ENCODE results near the gene MRPS25. TPM values are rescaled to one million over a fixed set of nuclear protein-coding genes. Genes with fewer than 3 reads are reported as not detected.

The MRPS25 gene
- total and polyA plus RNA-seq, 11 donors: 80.9 to 173 (median 95.2) TPM

DNA sequence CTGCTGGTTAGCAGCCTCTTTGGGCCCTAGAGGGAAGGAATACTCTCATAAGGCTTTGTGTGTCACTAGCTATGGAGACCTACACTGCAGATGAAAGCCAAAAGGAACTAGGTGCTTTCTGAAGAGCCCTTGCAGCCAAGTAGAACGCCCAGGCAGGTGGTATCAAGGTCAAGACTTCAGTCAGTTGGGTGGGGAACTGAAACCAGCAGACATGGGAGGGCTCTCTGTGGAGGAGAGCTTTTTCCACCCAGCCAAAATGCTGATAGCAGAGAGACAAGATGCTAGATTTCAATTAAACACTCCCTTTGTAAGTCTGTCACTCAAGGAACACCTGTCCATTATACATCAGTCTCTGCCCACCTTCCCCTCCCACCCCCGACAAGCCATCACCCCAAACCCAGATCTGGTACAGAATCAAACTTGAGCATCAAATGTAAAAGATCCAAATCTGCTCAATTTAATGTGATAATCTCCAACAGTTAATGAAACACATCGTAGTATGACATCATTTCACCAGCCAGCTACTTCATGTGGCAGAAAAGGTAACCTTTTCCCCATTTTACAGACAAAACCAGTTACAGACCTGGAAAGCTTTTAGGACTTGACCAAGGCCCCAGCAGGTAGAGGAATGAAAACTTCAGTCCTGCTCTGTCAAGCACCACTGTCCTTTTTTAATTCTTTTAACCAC lies 14.6 kb downstream of the MRPS25 start:
- DNase-seq (no peak), ATAC-seq (no peak)
- intact Hi-C loops (cut with DNase I): loop anchor here in 2 of 10 donors (5.0 to 10.0 kb wide), 2 partner anchors 103 to 116 kb away; partner anchors contain the start of gene NR2C2 (in 1 of the 2)
- no peaks in the 10 kb centered on the region for H3K27me3 ChIP-seq
- TF ChIP-seq POLR2A (IDR thresholded peaks at IDR 0.05): no peak
- TF ChIP-seq, protein P1, sequence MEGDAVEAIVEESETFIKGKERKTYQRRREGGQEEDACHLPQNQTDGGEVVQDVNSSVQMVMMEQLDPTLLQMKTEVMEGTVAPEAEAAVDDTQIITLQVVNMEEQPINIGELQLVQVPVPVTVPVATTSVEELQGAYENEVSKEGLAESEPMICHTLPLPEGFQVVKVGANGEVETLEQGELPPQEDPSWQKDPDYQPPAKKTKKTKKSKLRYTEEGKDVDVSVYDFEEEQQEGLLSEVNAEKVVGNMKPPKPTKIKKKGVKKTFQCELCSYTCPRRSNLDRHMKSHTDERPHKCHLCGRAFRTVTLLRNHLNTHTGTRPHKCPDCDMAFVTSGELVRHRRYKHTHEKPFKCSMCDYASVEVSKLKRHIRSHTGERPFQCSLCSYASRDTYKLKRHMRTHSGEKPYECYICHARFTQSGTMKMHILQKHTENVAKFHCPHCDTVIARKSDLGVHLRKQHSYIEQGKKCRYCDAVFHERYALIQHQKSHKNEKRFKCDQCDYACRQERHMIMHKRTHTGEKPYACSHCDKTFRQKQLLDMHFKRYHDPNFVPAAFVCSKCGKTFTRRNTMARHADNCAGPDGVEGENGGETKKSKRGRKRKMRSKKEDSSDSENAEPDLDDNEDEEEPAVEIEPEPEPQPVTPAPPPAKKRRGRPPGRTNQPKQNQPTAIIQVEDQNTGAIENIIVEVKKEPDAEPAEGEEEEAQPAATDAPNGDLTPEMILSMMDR (IDR thresholded peaks at IDR 0.05): no peak
- peaks cover 0 to 17% (median 0%) of the 10 kb centered on the region in 12 donors for H3K4me1 ChIP-seq
- peaks cover 0 to 85% (median 76%) of the 10 kb centered on the region in 9 donors for H3K36me3 ChIP-seq
- no peak overlapping the region for H3K4me3 ChIP-seq
- 78 to 90% (median 87%) methylated on average over 3 of the region's 3 CpGs for WGBS, 4 donors
- no peak overlapping the region for H3K27ac ChIP-seq
- H3K9me3 ChIP-seq: peaks cover 0 to 6% (median 0%) of the 10 kb centered on the region in 12 donors

DNA sequence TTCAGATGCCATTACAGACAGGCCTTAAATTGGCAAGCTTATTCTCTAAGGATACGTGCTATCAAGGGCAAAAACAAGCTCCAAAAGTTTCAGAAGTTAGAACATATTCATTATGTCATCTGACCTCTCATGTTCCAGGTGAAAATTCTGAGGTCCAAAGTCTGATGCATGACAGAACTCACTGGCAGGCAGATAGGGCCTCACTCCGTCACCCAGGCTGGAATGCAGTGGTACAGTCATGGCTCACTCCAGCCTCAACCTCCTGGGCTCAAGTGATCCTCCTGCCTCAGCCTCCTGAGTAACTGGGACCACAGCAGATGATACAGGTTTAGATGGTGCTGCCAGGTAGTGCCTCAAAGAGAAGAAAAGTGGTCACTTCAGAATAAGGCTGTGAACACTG lies 15.5 kb downstream of the MRPS25 start:
- peaks cover 0 to 92% (median 85%) of the 10 kb centered on the region in 9 donors for H3K36me3 ChIP-seq
- no peak overlapping the region for H3K4me3 ChIP-seq
- DNase-seq (no peak), ATAC-seq (no peak)
- TF ChIP-seq, protein P1 (IDR thresholded peaks at IDR 0.05): no peak
- no peak for TF ChIP-seq POLR2A (IDR thresholded peaks at IDR 0.05)
- no peaks in the 10 kb centered on the region for H3K27me3 ChIP-seq
- H3K4me1 ChIP-seq: peaks cover 0 to 17% (median 0%) of the 10 kb centered on the region in 12 donors
- intact Hi-C loops (cut with DNase I): loop anchor here in 5 of 10 donors (2.0 to 10.0 kb wide), 3 partner anchors 65 to 125 kb away; partner anchors contain the start of gene NR2C2 (in 3 of the 5)
- 87 to 93% (median 90%) methylated on average over 2 of the region's 2 CpGs for WGBS, 4 donors
- H3K27ac ChIP-seq: no peak overlapping the region
- H3K9me3 ChIP-seq: peaks cover 0 to 6% (median 0%) of the 10 kb centered on the region in 12 donors

DNA sequence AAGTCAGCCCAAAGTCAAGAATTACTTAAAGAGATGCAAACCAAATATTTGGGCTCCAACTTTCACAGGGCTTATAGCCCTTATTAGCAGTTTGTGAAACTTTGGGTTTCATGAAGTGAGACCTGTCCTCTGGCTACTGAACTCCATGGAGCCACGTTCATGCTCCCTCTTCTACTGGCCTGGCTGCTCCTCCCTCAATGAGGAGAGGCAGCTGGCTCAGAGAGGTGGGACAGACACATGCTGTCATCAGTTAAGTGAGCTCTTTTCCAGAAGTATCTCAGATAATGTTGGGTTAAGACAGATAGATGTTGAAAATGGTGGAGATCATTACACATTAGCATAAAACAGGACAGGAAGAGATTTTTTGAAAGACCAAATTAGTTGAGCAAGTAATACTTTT lies 19.4 kb downstream of the MRPS25 start:
- WGBS, 4 donors: 36 to 55% (median 45%) methylated on average over 1 of the region's 1 CpG
- intact Hi-C loops (cut with DNase I): loop anchor here in 4 of 10 donors (10.0 kb wide), 2 partner anchors 101 to 121 kb away; partner anchors contain the start of gene NR2C2 (in 3 of the 4)
- H3K27me3 ChIP-seq: no peaks in the 10 kb centered on the region
- TF ChIP-seq, protein P1 (IDR thresholded peaks at IDR 0.05): no peak
- no peak for TF ChIP-seq POLR2A (IDR thresholded peaks at IDR 0.05)
- peaks cover 0 to 100% (median 98%) of the 10 kb centered on the region in 9 donors for H3K36me3 ChIP-seq
- ATAC-seq: no peak
- no peaks in the 10 kb centered on the region for H3K9me3 ChIP-seq
- no peak overlapping the region for H3K4me3 ChIP-seq
- no peak for DNase-seq
- peaks cover 0 to 19% (median 2%) of the 10 kb centered on the region in 12 donors for H3K4me1 ChIP-seq
- H3K27ac ChIP-seq: no peak overlapping the region

GRCh38 chr3:15044326-15044725 lies 20.8 kb downstream of the MRPS25 start:
- TF ChIP-seq POLR2A (IDR thresholded peaks at IDR 0.05): no peak
- TF ChIP-seq, protein P1 (IDR thresholded peaks at IDR 0.05): no peak
- intact Hi-C loops (cut with DNase I): loop anchor here in 5 of 10 donors (5.0 to 10.0 kb wide), 3 partner anchors 100 to 120 kb away; partner anchors contain the start of gene NR2C2 (in 3 of the 5)
- DNase-seq (no peak), ATAC-seq (no peak)
- H3K36me3 ChIP-seq: peaks cover 0 to 100% (median 98%) of the 10 kb centered on the region in 9 donors
- no peak overlapping the region for H3K27ac ChIP-seq
- no peak overlapping the region for H3K4me3 ChIP-seq
- H3K27me3 ChIP-seq: no peaks in the 10 kb centered on the region
- no peaks in the 10 kb centered on the region for H3K9me3 ChIP-seq
- H3K4me1 ChIP-seq: peaks cover 0 to 30% (median 9%) of the 10 kb centered on the region in 12 donors
- 75 to 84% (median 82%) methylated on average over 7 of the region's 7 CpGs for WGBS, 4 donors
